A673 (cell line): ENCODE results near the gene FBXO17. TPM values are rescaled to one million over a fixed set of nuclear protein-coding genes. Genes with fewer than 3 reads are reported as not detected.

Experiments
- BruUV-seq: library from RNA; stranded (reverse); fragments of 400-500 nt; replicated peaks from 2 replicates; lab custom pipeline; 2021; lab: Mats Ljungman, UMichigan
- CTCF ChIA-PET: fragments of 300-600 bp; sonication (Branson Sonifier 250); formaldehyde crosslinking; loops from one replicate; lab custom pipeline; 2022; ENCODE audit warnings: antibody characterized with exemption; lab: Charles Lee
- POLR2A ChIA-PET: fragments of 300-600 bp; sonication (Branson Sonifier 250); formaldehyde crosslinking; loops from one replicate; lab custom pipeline; 2022; ENCODE audit warnings: antibody characterized with exemption; ENCODE audit not compliant: low non-redundant PET; lab: Charles Lee
- DNase-seq: peaks from one replicate; pipeline ENCODE4 v3.0.0-alpha.2; 2015; ENCODE audit warnings: low spot score
- H3K27ac ChIP-seq: fragments of 200-600 bp; sonication (generic); 2 replicates; pipeline ENCODE4 v1.5.1; 2016; ENCODE audit warnings: mixed run types, low read depth, mild to moderate bottlenecking, mixed read lengths, antibody characterized with exemption, low read length; ENCODE audit not compliant: poor library complexity, severe bottlenecking
- H3K27me3 ChIP-seq: fragments of 200-600 bp; sonication (generic); replicated peaks from 2 replicates; pipeline ENCODE4 v1.6.1; 2017; ENCODE audit warnings: mixed run types, low read depth, mild to moderate bottlenecking, mixed read lengths, antibody characterized with exemption, low read length; ENCODE audit not compliant: insufficient read depth, poor library complexity
- H3K36me3 ChIP-seq: fragments of 200-600 bp; sonication (generic); 2 replicates; pipeline ENCODE4 v1.6.1; 2016; ENCODE audit warnings: mixed run types, mild to moderate bottlenecking, mixed read lengths, antibody characterized with exemption, low read length; ENCODE audit not compliant: insufficient read depth, poor library complexity, severe bottlenecking
- H3K4me1 ChIP-seq: fragments of 200-600 bp; sonication (generic); 2 replicates; pipeline ENCODE4 v1.6.1; 2017; ENCODE audit warnings: mixed run types, mild to moderate bottlenecking, mixed read lengths, antibody characterized with exemption, low read length; ENCODE audit not compliant: insufficient read depth, poor library complexity, severe bottlenecking
- H3K4me3 ChIP-seq: fragments of 200-600 bp; sonication (generic); 2 replicates; pipeline ENCODE4 v1.5.1; 2016; ENCODE audit warnings: low read depth, mixed run types, mild to moderate bottlenecking, mixed read lengths, low read length; ENCODE audit not compliant: poor library complexity, severe bottlenecking
- H3K9me3 ChIP-seq: fragments of 200-600 bp; sonication (generic); 2 replicates; pipeline ENCODE4 v1.6.1; 2016; ENCODE audit warnings: mixed run types, low read depth, mild to moderate bottlenecking, mixed read lengths, antibody characterized with exemption, low read length; ENCODE audit not compliant: poor library complexity, severe bottlenecking
- CTCF ChIP-seq: fragments of 300-800, 200-600 bp; sonication (generic); conservative IDR thresholded peaks from 2 replicates; pipeline ENCODE4 v1.5.1; 2017; ENCODE audit warnings: low read depth, mild to moderate bottlenecking, antibody characterized with exemption, low read length, moderate library complexity, mixed read lengths
- EZH2 ChIP-seq: fragments of 200-600 bp; sonication (generic); IDR thresholded peaks from 2 replicates; pipeline ENCODE4 v1.6.1; 2017; ENCODE audit warnings: borderline replicate concordance, low read depth, mild to moderate bottlenecking, mixed read lengths, antibody characterized with exemption, low read length; ENCODE audit not compliant: poor library complexity, severe bottlenecking
- intact Hi-C: fragments of 100-400 bp; cut with micrococcal nuclease; formaldehyde crosslinking; loops from one replicate; pipeline ENCODE4 v1.10.0; 2022; ENCODE audit not compliant: unreplicated experiment
- total RNA-seq: library from RNA; stranded (reverse); gene quantifications from 2 replicates; pipeline ENCODE4 v1.2.3, GENCODE V29; 2021

The FBXO17 gene
- total RNA-seq, 1 experiment from 2014 or later: 26.0 TPM

GRCh38 chr19:38900743-38901190 lies 74.8 kb downstream of the FBXO17 start:
- H3K9me3 ChIP-seq: no peaks in the 10 kb centered on the region
- H3K4me3 ChIP-seq: peak overlapping the region; percentile 69
- TF ChIP-seq EZH2: no peak
- intact Hi-C loops: no loop called here
- no peak for DNase-seq
- peaks cover 8% of the 10 kb centered on the region for H3K36me3 ChIP-seq
- POLR2A ChIA-PET: no interaction called here
- BruUV-seq: no TSS peak
- CTCF ChIA-PET: interaction anchor here (1.1 to 1.6 kb wide), 2 partner anchors 13 to 498 kb away, joined by 5 to 7 read pairs; partner anchors contain the start of gene FAM98C
- H3K27ac ChIP-seq: peak overlapping the region; percentile 86
- H3K4me1 ChIP-seq: peaks cover 4% of the 10 kb centered on the region
- H3K27me3 ChIP-seq: no peaks in the 10 kb centered on the region

DNA sequence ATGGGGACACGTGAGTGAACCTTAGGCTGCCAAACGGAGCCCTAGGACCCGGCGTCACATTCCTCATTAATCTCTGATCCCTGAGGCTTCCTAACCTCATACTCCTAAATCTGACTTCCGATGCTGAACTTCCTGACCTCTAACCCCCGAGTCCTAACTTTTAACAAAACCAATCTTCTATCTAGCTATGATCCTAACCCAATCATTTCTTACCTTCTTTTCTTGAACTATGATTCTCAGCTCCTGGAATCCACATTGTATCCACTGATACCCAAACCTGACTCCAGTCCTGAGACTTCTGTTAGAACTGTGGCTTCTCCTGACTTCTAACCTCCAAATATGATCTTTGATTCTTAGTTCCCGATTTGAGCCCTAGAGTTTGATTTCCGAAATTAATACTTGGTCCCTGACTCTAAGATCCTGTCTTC lies 75.3 kb downstream of the FBXO17 start:
- no peaks in the 10 kb centered on the region for H3K27me3 ChIP-seq
- TF ChIP-seq CTCF (no peak), EZH2 (no peak)
- peak overlapping the region; percentile 86 for H3K27ac ChIP-seq
- no peak for DNase-seq
- H3K36me3 ChIP-seq: peaks cover 4% of the 10 kb centered on the region
- H3K4me3 ChIP-seq: peak overlapping the region; percentile 69
- H3K9me3 ChIP-seq: no peaks in the 10 kb centered on the region
- intact Hi-C loops: no loop called here
- BruUV-seq: TSS peak; percentile 74
- CTCF ChIA-PET: interaction anchor here (0.6 to 1.6 kb wide), 4 partner anchors 12 to 509 kb away, joined by 3 to 7 read pairs (median 4); partner anchors contain the start of genes FAM98C, MRPS12 and SARS2
- H3K4me1 ChIP-seq: peaks cover 4% of the 10 kb centered on the region
- POLR2A ChIA-PET: interaction anchor here (0.7 to 1.0 kb wide), 2 partner anchors 31 to 281 kb away, joined by 3 read pairs; partner anchors contain the start of genes EIF3K, MRPS12 and SARS2

GRCh38 chr19:38899447-38900201 lies 75.9 kb downstream of the FBXO17 start, which contains the start of the genes NFKBIB and SIRT2:
Gene NFKBIB (plus strand): TSS chr19:38899969. CDS start chr19:38900033, 64 bp downstream.
Gene SIRT2 (minus strand): TSS chr19:38899618. CDS start chr19:38899521, 97 bp downstream.
- ChIA-PET CTCF (interaction anchor here (0.6 to 1.6 kb wide), 4 partner anchors 11 to 509 kb away, joined by 3 to 7 read pairs (median 4); partner anchors contain the start of genes FAM98C, MRPS12 and SARS2), POLR2A (interaction anchor here (0.7 to 1.0 kb wide), 2 partner anchors 31 to 281 kb away, joined by 3 read pairs; partner anchors contain the start of genes EIF3K, MRPS12 and SARS2)
- H3K4me1 ChIP-seq: peaks cover 4% of the 10 kb centered on the region
- H3K4me3 ChIP-seq: peak within 1 kb of the TSS; percentile 69
- intact Hi-C loops: loop anchor here (2.0 kb wide), 1 partner anchor 49 kb away; no protein-coding TSS in a partner anchor
- no TSS peak for BruUV-seq
- DNase-seq: peak; percentile 100
- TF ChIP-seq CTCF (no peak), EZH2 (no peak)
- peak within 1 kb of the TSS; percentile 86 for H3K27ac ChIP-seq
- no peaks in the 10 kb centered on the region for H3K9me3 ChIP-seq
- peaks cover 2% of the 10 kb centered on the region for H3K36me3 ChIP-seq
- no peaks in the 10 kb centered on the region for H3K27me3 ChIP-seq
